GM10266 (cell line): ENCODE measurements around the gene TACO1.

Experiments used
- DNase-seq: peaks from one replicate; pipeline ENCODE4 v3.0.0; 2012; ENCODE audit errors: extremely low spot score
- TF ChIP-seq, protein P1 (sequence below): IDR thresholded peaks from 2 replicates; pipeline ENCODE4 v1.5.1; 2012; ENCODE audit warnings: mild to moderate bottlenecking, low read depth; ENCODE audit not compliant: control insufficient read depth, insufficient read depth; ENCODE audit errors: missing control alignments

Gene TACO1

DNA sequence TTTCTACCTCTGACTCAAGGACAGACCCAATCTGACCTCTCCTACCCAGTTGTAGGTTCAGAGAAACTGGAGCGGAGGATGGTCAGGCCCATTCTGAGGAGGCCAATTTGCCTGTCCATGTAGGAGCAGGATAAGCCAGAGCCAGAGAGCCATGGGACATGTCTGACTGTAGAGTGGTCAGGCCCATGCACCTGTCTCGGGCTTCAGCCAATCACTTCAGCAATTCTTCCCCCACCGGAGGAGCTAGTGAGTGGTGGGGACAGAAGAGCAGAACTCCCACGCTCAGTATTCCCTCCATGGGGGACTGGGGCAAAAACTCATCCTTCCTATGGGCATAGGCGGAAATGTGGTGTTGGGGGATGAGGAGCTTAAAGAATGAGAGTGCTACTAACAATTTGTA is 36.1 kb upstream of the TACO1 start:
- DNase-seq = no peak
- TF ChIP-seq, protein P1, sequence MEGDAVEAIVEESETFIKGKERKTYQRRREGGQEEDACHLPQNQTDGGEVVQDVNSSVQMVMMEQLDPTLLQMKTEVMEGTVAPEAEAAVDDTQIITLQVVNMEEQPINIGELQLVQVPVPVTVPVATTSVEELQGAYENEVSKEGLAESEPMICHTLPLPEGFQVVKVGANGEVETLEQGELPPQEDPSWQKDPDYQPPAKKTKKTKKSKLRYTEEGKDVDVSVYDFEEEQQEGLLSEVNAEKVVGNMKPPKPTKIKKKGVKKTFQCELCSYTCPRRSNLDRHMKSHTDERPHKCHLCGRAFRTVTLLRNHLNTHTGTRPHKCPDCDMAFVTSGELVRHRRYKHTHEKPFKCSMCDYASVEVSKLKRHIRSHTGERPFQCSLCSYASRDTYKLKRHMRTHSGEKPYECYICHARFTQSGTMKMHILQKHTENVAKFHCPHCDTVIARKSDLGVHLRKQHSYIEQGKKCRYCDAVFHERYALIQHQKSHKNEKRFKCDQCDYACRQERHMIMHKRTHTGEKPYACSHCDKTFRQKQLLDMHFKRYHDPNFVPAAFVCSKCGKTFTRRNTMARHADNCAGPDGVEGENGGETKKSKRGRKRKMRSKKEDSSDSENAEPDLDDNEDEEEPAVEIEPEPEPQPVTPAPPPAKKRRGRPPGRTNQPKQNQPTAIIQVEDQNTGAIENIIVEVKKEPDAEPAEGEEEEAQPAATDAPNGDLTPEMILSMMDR = no peak

DNA sequence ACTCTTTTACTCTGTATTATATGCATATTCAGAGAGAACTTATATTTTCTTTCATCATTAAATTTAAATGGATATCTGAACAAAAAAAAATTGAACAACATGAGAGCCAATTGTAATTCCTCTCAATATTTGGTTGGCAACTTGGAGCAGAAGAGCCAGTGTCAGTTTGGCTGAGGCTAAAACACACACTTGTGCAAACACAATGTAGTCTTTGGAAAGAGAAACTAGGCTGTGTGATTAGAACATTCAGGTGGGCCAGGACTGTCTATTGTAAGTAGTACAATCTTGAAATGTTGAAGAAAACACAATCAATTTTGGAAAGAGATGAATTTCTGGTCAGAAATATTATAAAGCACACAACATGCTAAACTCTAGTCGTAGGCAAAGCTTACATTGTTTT is 33.5 kb upstream of the TACO1 start:
- TF ChIP-seq, protein P1 = no peak
- no peak for DNase-seq

DNA sequence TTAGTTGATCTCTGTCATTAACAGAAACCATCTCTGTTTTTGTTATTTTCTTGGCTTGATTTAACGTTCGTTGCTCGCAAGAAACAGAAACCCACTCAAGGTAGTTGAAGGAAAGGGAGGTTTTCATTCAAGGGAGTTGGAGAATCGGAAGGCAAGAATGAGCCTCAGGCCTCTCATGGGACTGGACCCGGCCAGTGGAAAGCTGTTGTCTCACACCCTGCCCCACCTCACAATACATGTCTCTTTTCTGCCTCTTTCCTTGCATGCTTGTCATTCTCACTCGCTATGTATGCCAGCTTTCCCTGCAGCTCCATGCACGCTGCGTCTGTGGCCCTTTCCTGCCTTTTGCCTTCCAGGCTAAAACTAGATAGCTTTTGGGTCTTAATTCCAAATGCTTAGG is 32.1 kb upstream of the TACO1 start:
- DNase-seq = no peak
- TF ChIP-seq, protein P1 = no peak

DNA sequence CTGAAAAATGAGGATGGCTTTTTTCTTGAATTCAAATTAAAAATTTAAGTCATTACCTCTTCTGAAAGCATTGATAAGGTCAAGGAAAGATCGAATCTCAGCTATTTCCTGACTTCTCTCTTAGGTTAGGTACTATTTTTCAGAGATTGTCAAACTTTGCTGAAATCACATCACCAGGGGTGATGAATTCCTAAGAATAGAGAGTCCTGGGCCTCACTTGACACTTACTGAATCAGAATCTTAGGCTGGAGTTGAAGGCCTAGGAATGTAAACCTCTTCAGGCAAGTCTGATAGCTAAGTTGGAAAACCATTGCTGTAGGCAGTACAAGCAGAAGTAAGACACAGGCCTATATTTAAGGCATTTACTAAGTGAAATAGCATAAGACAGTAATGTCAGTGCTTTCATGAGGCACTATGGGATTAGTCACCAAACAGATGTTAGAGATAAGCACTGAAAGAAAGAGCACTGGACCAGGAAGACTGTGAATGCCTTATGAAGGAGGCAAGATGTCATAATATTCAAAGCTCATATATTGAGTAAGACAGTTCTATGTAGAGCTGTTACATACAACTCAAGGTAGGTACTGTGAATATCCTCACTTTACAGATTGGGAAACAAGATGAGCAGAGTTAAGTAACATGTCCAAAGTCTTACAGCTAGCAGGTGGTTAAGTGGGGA is 28.9 kb upstream of the TACO1 start:
- DNase-seq = no peak

DNA sequence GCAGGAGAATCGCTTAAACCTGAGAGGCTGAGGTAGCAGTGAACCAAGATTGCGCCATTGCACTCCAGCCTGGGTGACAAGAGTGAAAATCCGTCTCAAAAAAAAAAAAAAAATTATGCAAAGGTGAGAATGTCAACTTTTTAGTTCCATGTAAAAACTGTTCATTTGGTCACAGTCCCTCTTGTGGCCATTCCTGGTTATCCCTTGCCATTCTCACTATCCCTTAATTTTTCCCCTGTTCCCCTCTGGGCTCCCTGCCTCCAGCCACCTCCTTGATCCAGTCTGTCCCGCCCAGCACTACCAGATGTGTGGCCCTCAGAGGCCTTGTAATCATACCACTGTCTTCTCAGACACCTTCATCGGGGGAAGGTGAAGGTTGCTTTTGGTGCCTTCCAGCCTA is 27.1 kb upstream of the TACO1 start:
- DNase-seq = no peak
- TF ChIP-seq, protein P1 = no peak

More for the DNA sequence above, 28.9 kb upstream of the TACO1 start:
- TF ChIP-seq, protein P1 = no peak

DNA sequence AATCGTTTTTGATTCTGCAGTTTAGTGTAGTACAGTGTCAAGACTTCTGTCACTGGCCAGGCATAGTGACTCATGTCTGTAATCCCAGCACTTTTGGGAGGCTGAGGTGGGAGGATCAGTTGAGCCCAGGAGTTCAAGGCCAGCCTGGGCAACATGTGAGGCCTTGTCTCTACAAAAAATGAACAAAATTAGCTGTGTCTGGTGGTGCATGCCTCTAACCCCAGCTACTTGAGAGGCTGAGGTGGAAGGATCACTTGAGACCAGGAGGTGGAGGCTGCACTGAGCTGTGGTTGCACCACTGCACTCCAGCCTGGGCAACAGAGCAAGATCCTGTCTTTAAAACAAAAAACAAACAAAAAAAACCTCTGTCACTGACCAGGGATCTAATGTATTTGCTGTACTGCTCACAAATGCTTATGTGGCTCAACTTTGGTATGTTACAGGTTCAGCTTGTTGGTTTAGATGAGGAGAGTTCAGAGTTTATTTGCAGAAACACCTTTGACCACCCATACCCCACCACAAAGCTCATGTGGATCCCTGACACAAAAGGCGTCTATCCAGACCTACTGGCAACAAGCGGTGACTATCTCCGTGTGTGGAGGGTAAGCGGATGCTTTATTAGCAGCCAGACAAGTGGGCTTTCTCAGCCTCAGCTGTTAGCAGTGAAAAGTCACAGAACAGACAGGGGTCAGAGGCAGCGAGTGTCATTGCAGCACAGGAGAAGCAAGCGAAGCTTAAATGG is 22.5 kb upstream of the TACO1 start:
- TF ChIP-seq, protein P1 = no peak
- DNase-seq = no peak

DNA sequence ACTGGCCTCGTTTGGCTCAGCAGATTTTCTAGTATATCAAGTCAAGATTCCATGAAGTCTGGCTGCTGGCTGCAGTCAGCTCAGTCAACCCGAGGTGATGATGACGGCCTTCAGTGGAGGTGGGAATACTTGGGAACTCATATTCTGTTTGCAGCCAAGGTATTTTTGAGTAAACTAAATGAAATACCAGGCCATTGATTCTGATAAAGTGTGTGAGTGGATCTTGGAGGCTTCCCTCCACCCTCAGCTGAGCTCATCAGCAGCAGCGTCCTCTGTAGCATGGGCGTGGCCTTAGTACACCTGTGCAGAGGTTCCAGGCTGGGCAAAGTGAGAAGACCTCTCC is 22.0 kb upstream of the TACO1 start:
- no peak for DNase-seq
- TF ChIP-seq, protein P1 = no peak
